SK-N-SH (cell line): ENCODE results near the gene DPEP2NB. TPM values are rescaled to one million over a fixed set of nuclear protein-coding genes. Genes with fewer than 3 reads are reported as not detected.

ENCODE experiments used
- CTCF ChIA-PET: fragments of 300-600, 350-600 bp; formaldehyde crosslinking; extraction: SDS; loops from one replicate; lab custom pipeline; 2021; lab: Yijun Ruan, JAX
- POLR2A ChIA-PET: fragments of 350-600 bp; sonication (Branson Sonifier 250); formaldehyde crosslinking; extraction: SDS; loops from one replicate; lab custom pipeline; 2020; ENCODE audit warnings: antibody characterized with exemption, inconsistent platforms; lab: Yijun Ruan, JAX
- DNase-seq: peaks from one replicate; pipeline ENCODE4 v3.0.0; 2012
- H2AFZ ChIP-seq: fragments of 200-600 bp; sonication (generic); 2 replicates; pipeline ENCODE4 v1.8.1; 2016; ENCODE audit warnings: antibody characterized with exemption, mild to moderate bottlenecking, low read depth
- H3F3A ChIP-seq: fragments of 200-600 bp; sonication (generic); replicated peaks from 2 replicates; pipeline ENCODE3; 2016; ENCODE audit warnings: antibody characterized with exemption, mild to moderate bottlenecking; ENCODE audit not compliant: insufficient read depth
- H3K27ac ChIP-seq, 2 experiments: fragments of 200-500 bp in 1 of 2; fragments of 200-600 bp in 1 of 2; sonication (Bioruptor generic) in 1 of 2; sonication (generic), shearing (Covaris generic) in 1 of 2; 2 replicates each; pipeline versions ENCODE4 v1.5.1 to v1.6.1; 2014 to 2016; ENCODE audit warnings: low read depth in 2 of 2, inconsistent platforms in 1 of 2, low read length in 1 of 2, mild to moderate bottlenecking in 1 of 2, mixed read lengths in 1 of 2
- H3K27me3 ChIP-seq: fragments of 200-600 bp; sonication (generic), shearing (Covaris generic); 2 replicates; pipeline ENCODE4 v1.6.1; 2016; ENCODE audit warnings: mixed run types; ENCODE audit not compliant: insufficient read depth
- H3K36me3 ChIP-seq, 2 experiments: fragments of 200-500 bp in 1 of 2; fragments of 200-600 bp in 1 of 2; sonication (Bioruptor generic) in 1 of 2; sonication (generic) in 1 of 2; replicated peaks in 1 of 2; 2 replicates each; pipeline versions ENCODE3 to v1.5.1; 2014 to 2016; ENCODE audit warnings: low read length in 1 of 2, mild to moderate bottlenecking in 1 of 2; ENCODE audit not compliant: insufficient read depth in 2 of 2, control insufficient read depth in 1 of 2
- H3K4me1 ChIP-seq, 2 experiments: fragments of 200-500 bp in 1 of 2; fragments of 200-600 bp in 1 of 2; sonication (Bioruptor generic) in 1 of 2; sonication (generic), shearing (Covaris generic) in 1 of 2; 2 replicates each; pipeline versions ENCODE4 v1.5.1 to v1.6.1; 2014 to 2016; ENCODE audit warnings: low read depth in 1 of 2, low read length in 1 of 2, mixed run types in 1 of 2; ENCODE audit not compliant: insufficient read depth in 2 of 2, control insufficient read depth in 1 of 2
- H3K4me2 ChIP-seq: fragments of 200-600 bp; sonication (generic), shearing (Covaris generic); 2 replicates; pipeline ENCODE4 v1.6.1; 2017; ENCODE audit warnings: mixed run types
- H3K4me3 ChIP-seq, 2 experiments: fragments of 200-500 bp in 1 of 2; fragments of 200-600 bp in 1 of 2; sonication (Bioruptor generic) in 1 of 2; sonication (generic), shearing (Covaris generic) in 1 of 2; 2 replicates each; pipeline versions ENCODE4 v1.5.1 to v1.8.1; 2014 to 2016; ENCODE audit warnings: low read depth in 2 of 2, inconsistent platforms in 1 of 2, low read length in 1 of 2, mild to moderate bottlenecking in 1 of 2, mixed read lengths in 1 of 2, moderate library complexity in 1 of 2
- H3K79me2 ChIP-seq: fragments of 200-600 bp; sonication (generic); 2 replicates; pipeline ENCODE4 v1.8.1; 2017; ENCODE audit warnings: mild to moderate bottlenecking; ENCODE audit not compliant: insufficient read depth
- H3K9ac ChIP-seq: fragments of 200-600 bp; sonication (generic); 2 replicates; pipeline ENCODE4 v1.6.1; 2017; ENCODE audit warnings: mixed run types
- H3K9me2 ChIP-seq: fragments of 200-600 bp; sonication (generic); 2 replicates; pipeline ENCODE4 v1.6.1; 2017; ENCODE audit warnings: mixed run types
- H3K9me3 ChIP-seq: fragments of 200-600 bp; sonication (generic); 2 replicates; pipeline ENCODE4 v1.6.1; 2017; ENCODE audit warnings: mixed run types, mild to moderate bottlenecking, moderate library complexity
- H4K20me1 ChIP-seq: fragments of 200-600 bp; sonication (generic); 2 replicates; pipeline ENCODE4 v1.6.1; 2017; ENCODE audit warnings: mild to moderate bottlenecking, mixed run types; ENCODE audit not compliant: insufficient read depth
- FOSL2 ChIP-seq: IDR thresholded peaks from 2 replicates; pipeline ENCODE4 v1.4.0; 2012; ENCODE audit warnings: low read depth, mild to moderate bottlenecking, moderate library complexity, borderline replicate concordance
- GABPA ChIP-seq: IDR thresholded peaks from 2 replicates; pipeline ENCODE4 v1.4.0; 2012; ENCODE audit warnings: low read depth, mild to moderate bottlenecking
- IRF3 ChIP-seq: fragments of 150-350 bp; IDR thresholded peaks from 2 replicates; pipeline ENCODE4 v1.6.1; 2016; ENCODE audit warnings: mild to moderate bottlenecking, low read depth, low read length
- MAX ChIP-seq: IDR thresholded peaks from 2 replicates; pipeline ENCODE4 v1.4.0; 2012; ENCODE audit warnings: low read depth
- PBX3 ChIP-seq: IDR thresholded peaks from 2 replicates; pipeline ENCODE4; 2012
- POLR2AphosphoS5 ChIP-seq: IDR thresholded peaks from 2 replicates; pipeline ENCODE4 v1.6.1; 2012; ENCODE audit warnings: low read depth, low read length
- RFX5 ChIP-seq: IDR thresholded peaks from 2 replicates; pipeline ENCODE4 v1.6.1; 2012; ENCODE audit warnings: mild to moderate bottlenecking, improper control_type of control experiment, low read length
- TEAD4 ChIP-seq: IDR thresholded peaks from 2 replicates; pipeline ENCODE4 v1.4.0; 2012; ENCODE audit warnings: mild to moderate bottlenecking, borderline replicate concordance; ENCODE audit not compliant: insufficient read depth
- USF1 ChIP-seq: IDR thresholded peaks from 2 replicates; pipeline ENCODE4 v1.4.0; 2012; ENCODE audit warnings: low read depth, borderline replicate concordance
- WGBS: methylation state at CpG from one replicate; pipeline ENCODE4 v1.1.6; 2017; ENCODE audit warnings: low lambda C conversion rate; 5-methylcytosine and 5-hydroxymethylcytosine counted together
- polyA plus RNA-seq, 3 experiments: library from polyadenylated mRNA; depleted of rRNA; stranded (reverse); fragments of >200 nt; gene quantifications; 2 replicates each; pipeline ENCODE4 v1.2.3, GENCODE V29; 2012

Gene DPEP2NB
- polyA plus RNA-seq, 1 of the 3 experiments (the other 2 are of a cell fraction), result not detected

- Histone ChIP-seq H3K27ac (no peak overlapping the region), H4K20me1 (no peaks in the 10 kb centered on the region), H3K79me2 (no peaks in the 10 kb centered on the region), H3K36me3 (no peaks in the 10 kb centered on the region), H3K4me3 (no peak overlapping the region), H3K9me2 (no peaks in the 10 kb centered on the region), H3F3A (no peaks in the 10 kb centered on the region), H3K4me1 (no peaks in the 10 kb centered on the region), H3K9ac (no peak overlapping the region), H3K4me2 (no peak overlapping the region), H3K27me3 (no peaks in the 10 kb centered on the region; the same call in 1 of the 2 replicates), H3K9me3 (no peaks in the 10 kb centered on the region), H2AFZ (no peak overlapping the region)
- ChIA-PET CTCF (interaction anchor here (1.4 kb wide), 1 partner anchor 16 kb away, joined by 4 read pairs; no protein-coding TSS in a partner anchor), POLR2A (no interaction called here)
- TF ChIP-seq GABPA (no peak), IRF3 (no peak), USF1 (no peak), PBX3 (no peak), FOSL2 (no peak)
- 57% methylated on average over 8 of the region's 9 CpGs for WGBS
- no peak for DNase-seq
Measured at GRCh38 chr16:67977469-67978227, 38.1 kb downstream of the DPEP2NB start.

GRCh38 chr16:67977005-67977404, 38.7 kb downstream of the DPEP2NB start:
- no peak overlapping the region for H3K4me3 ChIP-seq
- no peaks in the 10 kb centered on the region for H3K36me3 ChIP-seq
- H3K9me2 ChIP-seq, result no peaks in the 10 kb centered on the region
- H3K9me3 ChIP-seq, result no peaks in the 10 kb centered on the region
- no peak overlapping the region for H3K4me2 ChIP-seq
- DNase-seq, result no peak
- H3K9ac ChIP-seq, result no peak overlapping the region
- ChIA-PET POLR2A (no interaction called here), CTCF (no interaction called here)
- no CpG with 5 or more reads among the region's 5 CpGs for WGBS
- H3K27me3 ChIP-seq, result no peaks in the 10 kb centered on the region; the same call in 1 of the 2 replicates
- H4K20me1 ChIP-seq, result no peaks in the 10 kb centered on the region
- H3K79me2 ChIP-seq, result no peaks in the 10 kb centered on the region
- TF ChIP-seq MAX (no peak), POLR2AphosphoS5 (no peak), TEAD4 (no peak), GABPA (no peak), IRF3 (no peak), RFX5 (no peak)
- no peaks in the 10 kb centered on the region for H3K4me1 ChIP-seq
- no peak overlapping the region for H3K27ac ChIP-seq
- no peak overlapping the region for H2AFZ ChIP-seq
- H3F3A ChIP-seq, result no peaks in the 10 kb centered on the region
